RPMI8226 (cell line): Measurements from ENCODE around the gene SOAT1.
A peak's percentile ranks its signal among the peaks of the same experiment; 100 is the strongest.
"Not testable (repeated sequence)": the region's sequence is repeated elsewhere in the genome, so short reads cannot be mapped to it uniquely, and the experiment has no call there.

ENCODE experiments used
- DNase-seq: peaks from one replicate; pipeline ENCODE4 v3.0.0-alpha.2; 2015

The SOAT1 gene

DNA sequence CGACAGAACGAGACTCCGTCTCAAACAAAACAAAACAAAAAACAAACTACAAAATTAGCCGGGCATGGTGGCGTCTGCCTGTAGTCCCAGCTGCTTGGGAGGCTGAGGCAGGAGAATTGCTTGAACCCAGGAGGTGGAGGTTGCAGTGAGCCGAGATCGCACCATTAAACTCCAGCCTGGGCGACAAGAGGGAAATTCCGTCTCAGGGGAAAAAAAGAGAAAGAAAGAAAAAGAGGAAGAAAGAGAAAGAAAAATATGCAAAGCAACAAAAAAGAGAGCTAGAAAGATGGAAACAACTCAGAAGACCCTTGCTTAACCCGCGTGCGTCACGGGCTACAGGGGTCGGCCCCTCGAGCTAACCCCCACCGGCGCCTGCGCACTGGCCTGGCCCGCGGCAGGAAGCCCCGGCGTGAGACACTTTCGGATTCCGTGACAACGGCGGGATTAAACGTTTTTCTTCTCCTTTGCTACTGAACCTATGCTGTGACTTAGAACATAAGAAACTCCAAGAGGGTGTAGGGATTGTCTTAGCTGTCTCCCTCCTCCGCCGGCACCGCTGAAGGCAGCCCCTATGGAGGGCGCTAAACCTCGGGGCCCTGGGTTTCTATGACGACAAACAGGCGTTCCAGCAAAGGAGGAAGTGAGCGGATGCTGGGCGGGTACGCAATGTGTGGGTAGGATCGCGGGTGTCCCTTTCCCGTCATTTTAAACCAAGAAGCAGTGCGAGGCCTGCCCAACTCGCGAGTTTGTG is 71.9 kb downstream of the SOAT1 start, which contains the start of gene AXDND1:
Gene AXDND1, plus strand, starts transcription at position 630 of the 751 bp plus-strand sequence. CDS start 539 bp downstream, outside the sequence.
- peak; percentile 96 for DNase-seq

DNA sequence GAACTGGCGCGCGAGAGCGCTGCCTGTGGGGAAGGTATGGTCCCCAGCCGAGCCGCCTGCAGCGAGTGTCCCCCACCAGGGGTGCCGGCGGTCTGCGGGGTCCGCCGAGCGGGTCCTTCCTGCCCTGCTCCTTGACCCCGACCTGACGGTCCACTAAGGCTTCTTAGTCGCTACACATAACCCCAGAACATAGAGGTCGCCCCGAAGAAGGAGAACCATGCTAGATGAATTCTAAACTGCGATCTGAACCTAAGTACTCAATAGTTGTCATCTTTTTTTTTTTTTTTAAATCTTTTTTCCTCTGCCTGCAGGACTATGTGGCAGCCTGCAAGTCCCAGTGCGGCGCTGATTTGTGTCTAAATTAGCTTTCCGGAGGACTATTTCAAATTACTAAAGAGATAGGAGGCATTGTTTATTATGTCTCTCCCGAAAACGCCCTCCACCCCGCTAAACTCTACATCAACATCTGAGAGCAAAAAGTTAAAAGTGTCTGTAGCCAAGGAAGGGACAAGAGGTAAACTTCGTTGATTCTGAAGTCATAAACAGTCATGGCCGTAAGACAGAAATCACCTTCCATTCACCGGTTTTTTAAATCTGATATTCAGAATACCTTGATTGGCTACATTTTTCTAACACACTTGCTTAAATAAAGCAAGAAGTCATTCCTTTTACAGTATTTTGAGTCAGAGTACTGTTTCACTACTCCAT is 72.7 kb downstream of the SOAT1 start:
- peak; percentile 35 for DNase-seq

DNA sequence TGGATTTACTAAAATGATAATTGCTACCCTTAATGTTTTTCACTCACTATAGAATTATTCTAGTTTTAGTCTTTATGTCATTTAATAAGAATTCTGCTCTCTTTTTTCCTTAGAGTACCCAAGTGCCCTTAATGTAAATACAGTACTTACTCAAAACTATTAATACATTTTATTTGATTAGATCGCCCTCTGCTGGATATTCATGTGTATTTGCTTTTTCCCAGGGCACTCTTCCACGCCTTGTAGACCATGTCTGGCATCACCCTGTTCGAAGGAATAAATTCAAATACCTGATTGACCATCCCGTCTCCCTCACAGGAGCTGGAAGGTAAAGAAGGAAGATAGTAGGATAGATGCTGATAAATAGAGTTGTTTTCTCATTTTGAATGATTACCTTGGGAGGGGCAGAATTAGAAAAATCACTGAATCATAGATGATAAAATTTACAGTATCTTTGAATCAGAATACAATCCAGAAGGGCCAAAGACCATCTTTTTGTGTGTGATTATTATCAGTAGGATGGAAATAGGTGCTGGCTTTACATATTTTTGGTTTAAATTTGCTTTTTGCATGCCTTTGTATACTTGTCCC is 76.2 kb downstream of the SOAT1 start:
- DNase-seq, result peak; percentile 78

DNA sequence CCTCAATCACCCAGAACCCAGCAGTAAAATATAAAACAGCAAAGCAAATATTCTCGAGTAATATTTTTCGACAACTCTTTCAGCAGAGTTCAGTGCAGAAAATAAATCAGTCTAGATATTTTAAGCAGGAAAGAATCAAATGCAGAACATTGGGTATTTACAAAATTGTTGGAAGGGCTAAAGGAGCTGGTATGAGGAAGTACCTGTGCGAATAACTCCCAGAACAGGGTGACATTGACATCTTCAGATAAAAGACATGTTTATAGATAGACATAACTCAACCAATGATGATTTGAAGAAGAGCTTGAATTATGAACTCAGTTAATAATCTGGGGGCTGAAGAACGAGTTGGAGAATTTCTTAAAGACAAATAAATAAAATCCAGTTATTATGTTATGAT is 78.6 kb downstream of the SOAT1 start:
- no peak for DNase-seq

- DNase-seq, result peak; percentile 16
Measured at GRCh38 chr1:179376223-179376622, 82.6 kb downstream of the SOAT1 start.

- no peak for DNase-seq
Measured at GRCh38 chr1:179380299-179380698, 86.7 kb downstream of the SOAT1 start.

DNA sequence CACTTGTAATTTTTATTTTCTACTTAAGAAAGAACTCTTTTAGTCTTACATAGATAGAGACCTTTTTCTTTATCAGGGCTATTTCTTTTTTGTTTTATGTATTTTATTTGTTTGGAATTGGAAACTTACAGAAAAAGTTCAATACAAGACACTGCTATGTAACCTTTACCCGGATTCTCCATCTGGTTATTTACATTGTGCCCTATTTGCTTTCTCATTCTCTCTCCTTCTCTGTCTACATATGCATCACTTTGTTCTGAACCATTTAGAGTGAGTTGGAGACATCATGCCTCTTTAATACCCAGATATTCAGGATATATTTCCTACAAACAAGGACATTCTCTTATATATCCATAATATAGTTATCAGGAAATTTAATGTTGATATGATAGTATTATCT is 90.4 kb downstream of the SOAT1 start:
- DNase-seq, result no peak

- DNase-seq, result no peak
Measured at GRCh38 chr1:179385510-179385909, 91.9 kb downstream of the SOAT1 start.

- DNase-seq, result no peak
Measured at GRCh38 chr1:179393721-179394120, 100.1 kb downstream of the SOAT1 start.

DNA sequence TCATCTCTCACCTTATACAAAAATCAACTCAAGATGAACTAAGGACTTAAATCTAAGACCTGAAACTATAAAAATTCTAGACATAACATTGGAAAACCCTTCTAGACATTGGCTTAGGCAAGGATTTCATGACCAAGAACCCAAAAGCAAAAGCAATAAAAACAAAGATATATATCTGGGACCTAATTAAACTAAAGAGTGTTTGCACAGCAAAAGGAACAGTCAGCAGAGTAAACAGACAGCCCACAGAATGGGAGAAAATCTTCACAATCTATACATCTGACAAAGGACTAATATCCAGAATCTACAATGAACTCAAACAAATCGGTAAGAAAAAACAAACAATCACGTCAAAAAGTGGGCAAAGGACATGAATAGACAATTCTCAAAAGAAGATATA is 105.8 kb downstream of the SOAT1 start:
- not testable (repeated sequence) for DNase-seq
